Measurements from ENCODE around the gene RGS12.

Gene RGS12

DNA sequence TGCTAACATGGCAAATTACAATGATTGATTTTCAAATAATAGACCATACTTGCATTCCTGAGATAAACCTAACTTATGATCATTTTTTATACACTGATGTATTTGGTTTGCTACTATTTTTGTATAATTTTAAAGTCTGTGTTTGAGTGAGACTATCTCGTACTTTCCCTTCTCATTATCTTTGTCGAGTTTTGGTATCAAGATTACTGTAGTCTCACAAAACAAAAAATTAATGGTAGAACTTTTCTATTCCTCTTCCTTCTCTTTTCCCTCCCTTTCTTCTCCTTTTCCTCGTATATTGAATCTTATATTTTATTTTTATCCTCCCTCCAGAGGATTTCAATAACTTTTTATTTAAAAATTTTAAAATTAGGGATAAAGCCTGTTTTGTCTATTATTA is 41.5 kb downstream of the RGS12 start:
- DNase-seq (ENCODE audit: low read depth): no peak
- H3K4me3 ChIP-seq (ENCODE audit: low read depth, low read length): no peak overlapping the region
- no peak for TF ChIP-seq CTCF (IDR thresholded peaks at IDR 0.05; ENCODE audit: insufficient read depth, low read depth, low read length, missing control alignments)

GRCh38 chr4:3335385-3335784 is 42.6 kb downstream of the RGS12 start:
- no peak for TF ChIP-seq CTCF (IDR thresholded peaks at IDR 0.05; ENCODE audit: insufficient read depth, low read depth, low read length, missing control alignments)
- no peak overlapping the region for H3K4me3 ChIP-seq (ENCODE audit: low read depth, low read length)
- DNase-seq (ENCODE audit: low read depth): no peak

DNA sequence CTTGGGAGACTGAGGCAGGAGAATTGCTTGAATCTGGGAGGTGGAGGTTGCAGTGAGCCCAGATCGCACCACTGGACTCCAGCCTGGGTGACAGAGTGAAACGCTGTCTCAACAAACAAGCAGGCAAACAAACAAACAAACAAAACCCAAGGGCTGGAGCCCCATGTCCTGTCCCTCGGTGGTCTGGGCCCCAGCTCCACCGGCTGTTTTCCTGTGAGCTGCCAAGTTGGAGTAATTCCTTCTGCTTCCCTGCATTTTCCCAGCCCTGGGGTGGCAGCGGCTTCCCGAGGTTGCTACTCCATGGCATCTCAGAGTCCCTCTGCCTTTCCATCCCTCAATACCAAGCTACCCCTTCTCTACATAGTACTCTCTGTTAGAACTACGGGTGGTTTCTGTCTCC is 43.2 kb downstream of the RGS12 start:
- no peak for TF ChIP-seq CTCF (IDR thresholded peaks at IDR 0.05; ENCODE audit: insufficient read depth, low read depth, low read length, missing control alignments)

GRCh38 chr4:3336382-3337356 is 43.8 kb downstream of the RGS12 start:
- TF ChIP-seq CTCF (IDR thresholded peaks at IDR 0.05; ENCODE audit: insufficient read depth, low read depth, low read length, missing control alignments): no peak
- no peak for DNase-seq (ENCODE audit: low read depth)

More for the DNA sequence above, 43.2 kb downstream of the RGS12 start:
- no peak overlapping the region for H3K4me3 ChIP-seq (ENCODE audit: low read depth, low read length)
- no peak for DNase-seq (ENCODE audit: low read depth)

GRCh38 chr4:3337357-3337732 is 44.5 kb downstream of the RGS12 start:
- no peak for TF ChIP-seq CTCF (IDR thresholded peaks at IDR 0.05; ENCODE audit: insufficient read depth, low read depth, low read length, missing control alignments)
- DNase-seq (ENCODE audit: low read depth): no peak
- no peak overlapping the region for H3K4me3 ChIP-seq (ENCODE audit: low read depth, low read length)

More at GRCh38 chr4:3336382-3337356, 43.8 kb downstream of the RGS12 start:
- H3K4me3 ChIP-seq (ENCODE audit: low read depth, low read length): no peak overlapping the region

- TF ChIP-seq CTCF (IDR thresholded peaks at IDR 0.05; ENCODE audit: insufficient read depth, low read depth, low read length, missing control alignments): no peak
- DNase-seq (ENCODE audit: low read depth): no peak
- no peak overlapping the region for H3K4me3 ChIP-seq (ENCODE audit: low read depth, low read length)
These were observed 45.0 kb downstream of the RGS12 start for GRCh38 chr4:3337811-3338210.

Data from GM12865 (cell line).